Activated T-cell treated with anti-CD3 and anti-CD28 coated beads, Interleukin-2, amount 50 U/mL, for 1 hour (primary cell): ENCODE data around the gene KMO.

Experiments
- DNase-seq: peaks from one replicate; pipeline ENCODE4 v3.0.0-alpha.2; 2020

The KMO gene

GRCh38 chr1:241532162-241532531 is at the start of gene KMO:
KMO (plus strand) TSS chr1:241532378; CDS start chr1:241532445, 67 bp downstream.
- no peak for DNase-seq

- DNase-seq: no peak
Observed at GRCh38 chr1:241482761-241483250, 49.4 kb upstream of the KMO start.

- no peak for DNase-seq
Observed at GRCh38 chr1:241485145-241485544, 47.0 kb upstream of the KMO start.

- DNase-seq: no peak
Observed at GRCh38 chr1:241485554-241485992, 46.6 kb upstream of the KMO start.

GRCh38 chr1:241488739-241489138 is 43.4 kb upstream of the KMO start:
- DNase-seq: no peak

- no peak for DNase-seq
Observed at GRCh38 chr1:241495741-241496140, 36.4 kb upstream of the KMO start.

GRCh38 chr1:241499910-241500309 is 32.3 kb upstream of the KMO start:
- DNase-seq: no peak

- DNase-seq: no peak
Observed at GRCh38 chr1:241503444-241503843, 28.7 kb upstream of the KMO start.

GRCh38 chr1:241507189-241507863 is 24.9 kb upstream of the KMO start:
- DNase-seq: no peak

GRCh38 chr1:241513378-241513777 is 18.8 kb upstream of the KMO start:
- no peak for DNase-seq

GRCh38 chr1:241518476-241519307 is 13.5 kb upstream of the KMO start:
- no peak for DNase-seq

GRCh38 chr1:241519308-241520079 is 12.7 kb upstream of the KMO start, which contains the start of gene FH:
FH (minus strand) TSS chr1:241519755; CDS start chr1:241519722, 33 bp downstream.
- peak; percentile 92 for DNase-seq

GRCh38 chr1:241520080-241520465 is 12.1 kb upstream of the KMO start:
- no peak for DNase-seq

- DNase-seq: no peak
Observed at GRCh38 chr1:241521718-241522117, 10.5 kb upstream of the KMO start.

GRCh38 chr1:241525026-241525425 is 7.2 kb upstream of the KMO start:
- no peak for DNase-seq

GRCh38 chr1:241527146-241527545 is 5.0 kb upstream of the KMO start:
- no peak for DNase-seq

- DNase-seq: no peak
Observed at GRCh38 chr1:241531195-241532161, 700 bp upstream of the KMO start.

GRCh38 chr1:241532864-241533263 is 686 bp downstream of the KMO start:
- DNase-seq: no peak

- no peak for DNase-seq
Observed at GRCh38 chr1:241533326-241534115, 1.3 kb downstream of the KMO start.

- DNase-seq: no peak
Observed at GRCh38 chr1:241536304-241536703, 4.1 kb downstream of the KMO start.

- no peak for DNase-seq
Observed at GRCh38 chr1:241536969-241537368, 4.8 kb downstream of the KMO start.
